Measurements from ENCODE around the gene SLC25A24. TPM values are rescaled to one million over a fixed set of nuclear protein-coding genes. Genes with fewer than 3 reads are reported as not detected.

Gene SLC25A24
- total RNA-seq, 1 experiment from 2014 or later = 23.6 TPM

DNA sequence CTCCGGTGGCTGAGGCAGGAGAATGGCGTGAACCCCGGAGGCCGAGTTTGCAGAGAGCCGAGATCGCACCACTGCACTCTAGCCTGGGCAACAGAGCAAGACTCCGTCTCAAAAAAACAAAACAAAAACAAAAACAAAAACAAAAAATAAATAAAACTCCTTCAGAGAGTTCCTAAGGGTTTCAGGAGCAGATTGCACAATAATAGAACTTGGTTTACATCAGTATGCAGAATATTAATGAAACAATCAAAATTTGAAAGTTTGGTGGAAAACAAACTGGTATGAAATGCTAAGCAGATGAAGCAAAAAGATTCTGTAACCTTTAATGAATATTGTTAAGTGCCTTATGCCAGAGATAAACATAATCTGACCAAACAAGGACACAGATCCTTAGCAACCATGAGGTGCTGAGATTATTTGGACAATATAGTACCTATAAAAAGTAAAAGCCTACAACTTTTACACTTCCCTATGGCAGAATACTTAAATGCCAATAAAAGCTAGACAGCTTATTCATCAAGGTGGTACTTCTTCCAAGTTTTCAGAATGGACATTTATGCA lies 41.2 kb downstream of the SLC25A24 start:
- H3K4me3 ChIP-seq (replicated peaks in 1 of 2; ENCODE audit: low read depth in 1 of 2, low read length in 2 of 2) = no peak overlapping the region
- no TSS peak for BruUV-seq (replicated peaks)
- no peak overlapping the region for H3K9ac ChIP-seq (ENCODE audit: low read length)
- POLR2A ChIA-PET = no interaction called here
- H3K4me2 ChIP-seq (ENCODE audit: low read length) = no peak overlapping the region
- RAD21 ChIA-PET (ENCODE audit: low non-redundant PET in 1 of 2, low total read pairs in 2 of 2, uncharacterized antibody in 2 of 2, unreplicated experiment in 2 of 2) = no interaction called here
- intact Hi-C loops (cut with micrococcal nuclease) = no loop called here
- no peaks in the 10 kb centered on the region for H3K9me3 ChIP-seq (ENCODE audit: control insufficient read depth in 1 of 2, insufficient read depth in 1 of 2, low read depth in 1 of 2, low read length in 2 of 2)
- no peaks in the 10 kb centered on the region for H3K79me2 ChIP-seq (ENCODE audit: insufficient read depth, low read length)
- ATAC-seq (no peak), DNase-seq (ENCODE audit: low read depth, low spot score) (no peak)
- no peaks in the 10 kb centered on the region for H3K4me1 ChIP-seq (ENCODE audit: control insufficient read depth in 1 of 2, insufficient read depth in 2 of 2, low read length in 2 of 2)
- no peaks in the 10 kb centered on the region for H3K9me2 ChIP-seq (ENCODE audit: insufficient read depth)
- TF ChIP-seq ZNF274 (IDR thresholded peaks at IDR 0.05; ENCODE audit: low read depth, low read length) (no peak), CTCF (IDR thresholded peaks at IDR 0.05 in 2 of 3, conservative IDR thresholded peaks at IDR 0.05 in 1 of 3; ENCODE audit: borderline replicate concordance in 1 of 3, insufficient read depth in 1 of 3, low read depth in 2 of 3, low read length in 2 of 3) (no peak), CEBPB (IDR thresholded peaks at IDR 0.05; ENCODE audit: low read depth) (no peak), ATF3 (IDR thresholded peaks at IDR 0.05) (no peak), TCF7L2 (IDR thresholded peaks at IDR 0.05; ENCODE audit: borderline replicate concordance, extremely low read depth, insufficient read depth, insufficient read length) (no peak), REST (IDR thresholded peaks at IDR 0.05; ENCODE audit: low read depth) (no peak), ELF1 (IDR thresholded peaks at IDR 0.05; ENCODE audit: borderline replicate concordance, low read depth) (no peak), POLR2A (IDR thresholded peaks at IDR 0.05; ENCODE audit: borderline replicate concordance, extremely low read depth, insufficient read depth, insufficient read length) (no peak), EZH2phosphoT487 (IDR thresholded peaks at IDR 0.05; ENCODE audit: borderline replicate concordance) (no peak), JUND (IDR thresholded peaks at IDR 0.05) (no peak), SIN3A (IDR thresholded peaks at IDR 0.05; ENCODE audit: low read depth) (no peak), FOSL1 (IDR thresholded peaks at IDR 0.05; ENCODE audit: low read depth) (no peak), ZFX (IDR thresholded peaks at IDR 0.05) (no peak), EGR1 (IDR thresholded peaks at IDR 0.05; ENCODE audit: low read depth) (no peak), SP1 (IDR thresholded peaks at IDR 0.05; ENCODE audit: low read depth) (no peak), EZH2 (IDR thresholded peaks at IDR 0.05) (no peak), RAD21 (IDR thresholded peaks at IDR 0.05; ENCODE audit: low read depth) (no peak), SRF (IDR thresholded peaks at IDR 0.05; ENCODE audit: low read depth) (no peak), YY1 (IDR thresholded peaks at IDR 0.05; ENCODE audit: extremely low read depth, insufficient replicate concordance, low read depth, low read length) (no peak)
- TF ChIP-seq, protein P1, sequence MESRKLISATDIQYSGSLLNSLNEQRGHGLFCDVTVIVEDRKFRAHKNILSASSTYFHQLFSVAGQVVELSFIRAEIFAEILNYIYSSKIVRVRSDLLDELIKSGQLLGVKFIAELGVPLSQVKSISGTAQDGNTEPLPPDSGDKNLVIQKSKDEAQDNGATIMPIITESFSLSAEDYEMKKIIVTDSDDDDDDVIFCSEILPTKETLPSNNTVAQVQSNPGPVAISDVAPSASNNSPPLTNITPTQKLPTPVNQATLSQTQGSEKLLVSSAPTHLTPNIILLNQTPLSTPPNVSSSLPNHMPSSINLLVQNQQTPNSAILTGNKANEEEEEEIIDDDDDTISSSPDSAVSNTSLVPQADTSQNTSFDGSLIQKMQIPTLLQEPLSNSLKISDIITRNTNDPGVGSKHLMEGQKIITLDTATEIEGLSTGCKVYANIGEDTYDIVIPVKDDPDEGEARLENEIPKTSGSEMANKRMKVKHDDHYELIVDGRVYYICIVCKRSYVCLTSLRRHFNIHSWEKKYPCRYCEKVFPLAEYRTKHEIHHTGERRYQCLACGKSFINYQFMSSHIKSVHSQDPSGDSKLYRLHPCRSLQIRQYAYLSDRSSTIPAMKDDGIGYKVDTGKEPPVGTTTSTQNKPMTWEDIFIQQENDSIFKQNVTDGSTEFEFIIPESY (IDR thresholded peaks at IDR 0.05; ENCODE audit: extremely low read depth, insufficient replicate concordance, low read length) = no peak
- H3K27me3 ChIP-seq (ENCODE audit: insufficient read depth, low read length) = no peaks in the 10 kb centered on the region
- H3K36me3 ChIP-seq (ENCODE audit: control insufficient read depth in 1 of 2, insufficient read depth in 2 of 2, low read length in 2 of 2) = peaks cover 0 to 8% of the 10 kb centered on the region in 2 experiments; a peak in 3 of 4 replicates
- no peaks in the 10 kb centered on the region for H4K20me1 ChIP-seq (ENCODE audit: insufficient read depth)
- no peak overlapping the region for H3K27ac ChIP-seq (ENCODE audit: low read depth, low read length)
- CTCF ChIA-PET = no interaction called here
- no peak overlapping the region for H2AFZ ChIP-seq (ENCODE audit: low read depth, low read length, poor library complexity, severe bottlenecking)
